Epithelial cell of alveolus of lung (primary cell): ENCODE measurements around the gene CYTH3. TPM values are rescaled to one million over a fixed set of nuclear protein-coding genes. Genes with fewer than 3 reads are reported as not detected.

Experiments
- total RNA-seq: library from RNA; depleted of rRNA; stranded (reverse); fragments of >200 nt; gene quantifications from 2 replicates; pipeline ENCODE4 v1.2.1, GENCODE V29; 2015

The CYTH3 gene
- total RNA-seq = 15.1 and 15.9 TPM in 2 replicates

GRCh38 chr7:6272481-6273323 lies at the start of gene CYTH3:
CYTH3 (minus strand) TSS chr7:6272624; CDS start chr7:6272507, 117 bp downstream.

Other genes starting within 250 kb of the CYTH3 start
- gene ANKRD61, start 241.2 kb downstream of the CYTH3 start, total RNA-seq = 0.08 and 0.39 TPM in 2 replicates
- gene EIF2AK1, start 213.4 kb downstream of the CYTH3 start, total RNA-seq = 111 and 166 TPM in 2 replicates
- 5.2 and 6.1 TPM in 2 replicates for gene USP42, start 167.7 kb downstream of the CYTH3 start, total RNA-seq
- 11.8 and 20.2 TPM in 2 replicates for gene FAM220A, start 76.3 kb upstream of the CYTH3 start, total RNA-seq
- 126 and 129 TPM in 2 replicates for gene RAC1, start 101.9 kb upstream of the CYTH3 start, total RNA-seq
- gene DAGLB, start 175.3 kb upstream of the CYTH3 start, total RNA-seq = 9.7 TPM in 2 replicates
- gene KDELR2, start 211.5 kb upstream of the CYTH3 start, total RNA-seq = 205 and 231 TPM in 2 replicates